ENCODE results near the gene PITPNM3.

PITPNM3 gene

DNA sequence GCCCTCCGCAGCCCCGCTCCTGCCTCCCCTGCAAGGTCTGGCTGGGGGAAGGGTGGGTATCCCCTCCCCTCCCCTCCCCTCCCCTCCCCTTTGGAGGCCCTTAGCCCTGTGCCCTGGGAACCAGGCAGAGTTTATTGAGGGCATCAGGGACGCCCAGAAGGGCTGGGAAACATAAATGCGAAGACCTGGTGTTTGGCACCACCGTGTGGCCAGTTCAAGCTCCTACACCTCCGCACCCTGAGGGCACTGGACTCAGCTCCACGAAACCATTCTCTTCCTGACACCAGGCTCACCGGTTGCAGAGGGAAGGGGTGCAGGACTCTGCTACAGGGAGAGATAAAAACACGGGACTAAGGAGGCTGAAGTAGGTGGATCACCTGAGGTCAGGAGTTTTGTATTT lies 120.4 kb downstream of the PITPNM3 start:
- peak; percentile 62 for DNase-seq

DNA sequence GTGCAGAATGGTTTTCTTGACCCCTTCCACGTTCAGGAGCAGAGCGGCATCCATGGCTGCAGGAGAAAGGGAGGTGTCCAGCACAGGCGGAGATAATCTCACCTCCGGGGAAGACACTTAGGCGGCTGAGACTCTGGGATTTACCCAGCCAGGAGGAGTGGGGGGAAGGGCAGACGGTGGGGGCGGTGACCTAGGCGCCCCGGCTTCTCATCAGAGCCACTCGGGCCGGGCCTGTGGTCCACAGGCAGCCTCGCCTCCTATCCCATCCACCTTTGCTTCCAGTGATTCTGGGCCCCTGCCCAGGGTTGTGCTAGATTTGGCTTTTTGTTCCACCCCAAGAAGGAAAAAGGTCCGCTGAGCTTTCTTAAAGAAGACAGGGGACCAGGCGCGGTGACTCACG lies 121.3 kb downstream of the PITPNM3 start, which contains the start of gene AIPL1:
AIPL1 (minus strand) TSS at position 71 of the 400 bp plus-strand sequence; CDS start at position 54, 17 bp downstream.
- no peak for DNase-seq

DNA sequence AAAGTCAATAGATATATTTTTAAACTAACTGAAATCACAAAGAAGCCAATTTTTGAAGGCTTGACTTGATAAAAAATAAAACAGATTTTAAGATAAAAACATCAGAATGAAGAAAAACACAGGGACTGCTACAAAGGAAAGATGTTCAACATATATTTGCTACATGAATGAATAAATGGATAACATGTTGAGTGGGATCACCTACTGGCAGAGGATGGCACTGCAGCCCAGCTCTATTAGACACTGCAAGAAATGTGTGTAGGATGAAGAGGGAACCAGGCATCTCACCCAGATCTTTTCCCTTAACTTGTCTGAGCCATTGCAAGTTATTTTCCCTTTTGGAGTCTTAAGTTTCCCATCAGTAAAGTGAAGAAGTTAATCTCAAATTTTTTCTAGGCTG lies 125.6 kb downstream of the PITPNM3 start:
- no peak for DNase-seq

DNA sequence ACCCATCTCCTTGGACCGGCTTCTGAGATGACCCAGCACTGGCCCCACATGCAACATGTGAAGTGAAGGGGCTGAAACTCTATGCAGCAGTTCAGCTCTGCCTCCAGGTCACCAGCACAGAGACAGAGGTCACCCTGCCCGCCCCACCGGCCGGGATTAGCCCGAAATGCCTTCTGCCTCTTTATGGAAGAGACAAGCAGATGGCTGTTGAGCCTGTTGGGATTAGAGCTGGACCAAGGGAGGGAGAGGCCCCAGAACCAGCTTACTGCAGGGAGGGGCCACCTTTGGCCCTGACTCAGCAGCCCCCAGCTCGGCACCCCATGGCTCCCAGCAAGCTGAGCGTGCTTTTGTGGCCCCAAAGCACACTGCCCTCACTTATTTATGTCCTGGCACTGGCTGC lies 127.1 kb downstream of the PITPNM3 start:
- DNase-seq: no peak

DNA sequence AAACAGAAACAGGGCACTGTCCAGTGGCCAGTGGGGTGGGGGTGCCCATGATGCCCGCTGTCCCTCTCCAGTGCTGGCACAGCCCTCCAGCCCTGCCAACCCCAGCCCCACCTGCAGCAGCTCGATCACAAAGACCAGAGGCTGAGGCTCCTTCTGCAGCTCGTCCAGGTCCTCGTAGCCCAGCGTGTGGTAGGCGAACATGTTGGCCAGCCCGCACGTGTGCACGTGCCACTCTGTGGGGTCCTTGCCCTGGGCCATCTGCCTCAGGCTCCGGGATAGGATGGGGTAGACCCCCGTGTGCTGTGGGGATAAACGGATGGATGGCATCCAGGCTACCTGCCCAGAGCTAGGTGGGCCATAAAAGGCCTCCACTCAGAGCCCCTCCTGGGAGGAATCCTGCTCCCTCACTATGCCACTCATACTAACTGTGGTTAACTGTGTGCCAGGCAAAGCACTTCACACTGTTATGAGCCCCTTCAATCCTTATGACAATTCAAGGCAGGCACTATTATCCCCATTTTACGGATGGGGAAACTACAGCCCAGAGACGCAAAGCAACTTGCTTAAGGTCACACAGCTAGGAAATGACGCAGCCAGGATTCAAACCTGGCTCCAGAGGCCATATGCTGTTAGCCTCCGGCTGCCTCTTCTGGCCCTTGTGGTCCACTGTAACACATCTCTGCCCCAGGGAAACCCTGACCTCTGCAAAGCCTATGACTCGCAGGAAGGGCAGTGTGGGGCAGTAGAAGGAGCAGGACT lies 128.0 kb downstream of the PITPNM3 start:
- no peak for DNase-seq

DNA sequence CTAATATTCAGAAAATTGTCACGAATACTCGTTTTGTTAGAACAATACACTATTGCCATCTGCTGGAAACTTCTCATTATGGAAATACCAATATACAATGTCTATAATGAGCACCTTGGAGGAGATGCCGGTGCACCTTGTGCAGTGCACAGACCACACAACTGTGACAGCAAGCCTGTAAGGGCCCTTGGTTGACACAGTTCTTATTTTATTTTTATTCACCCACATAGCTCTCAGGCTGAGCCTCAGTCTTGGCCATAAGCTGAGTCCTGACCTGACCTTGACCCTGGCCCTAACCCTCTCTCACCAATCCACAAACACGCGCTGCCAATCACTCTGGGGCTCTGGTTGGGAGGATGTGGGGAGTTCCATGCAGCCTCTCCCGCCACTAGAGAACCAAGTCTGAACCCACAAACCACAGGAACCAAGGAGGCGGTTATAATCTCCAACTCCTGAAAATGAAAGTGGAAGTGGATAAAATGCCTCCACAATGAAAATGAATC lies 129.0 kb downstream of the PITPNM3 start:
- DNase-seq: peak; percentile 24

DNA sequence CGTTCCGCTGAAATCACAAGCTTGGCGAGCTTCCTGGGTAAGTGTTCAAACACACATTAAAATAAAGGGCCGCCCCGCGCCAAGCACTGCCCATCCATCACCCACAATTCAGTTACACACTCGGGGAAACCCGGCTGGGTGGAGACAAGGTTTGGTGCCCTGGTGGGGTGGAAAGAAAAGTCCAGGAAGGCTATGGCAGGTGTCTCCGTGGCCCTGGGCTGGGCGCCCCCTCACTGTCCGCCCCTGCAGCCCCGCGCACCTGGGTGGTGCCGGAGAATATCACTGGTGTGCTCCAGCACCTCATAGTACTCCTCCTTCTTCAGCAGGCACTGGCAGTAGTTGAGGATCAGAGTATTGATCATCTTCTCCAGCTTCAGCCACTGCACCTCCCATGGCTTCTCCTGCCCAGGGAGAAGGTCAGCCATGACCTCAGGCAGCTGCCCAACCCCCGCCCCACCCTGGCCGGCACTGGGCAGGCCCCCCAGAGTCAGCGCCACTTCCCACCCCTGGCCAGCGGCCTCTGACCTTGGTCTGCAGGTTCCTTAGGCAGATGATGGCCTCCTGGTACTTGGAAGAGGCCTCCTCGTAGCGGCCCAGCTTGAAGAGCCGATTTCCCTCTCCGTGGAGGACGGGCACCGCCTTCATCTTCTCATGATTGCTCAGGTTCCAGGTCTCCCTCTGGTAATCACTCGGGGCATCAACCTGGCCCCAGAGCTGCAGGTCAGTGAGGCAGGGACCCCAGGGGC lies 129.8 kb downstream of the PITPNM3 start:
- DNase-seq: no peak

DNA sequence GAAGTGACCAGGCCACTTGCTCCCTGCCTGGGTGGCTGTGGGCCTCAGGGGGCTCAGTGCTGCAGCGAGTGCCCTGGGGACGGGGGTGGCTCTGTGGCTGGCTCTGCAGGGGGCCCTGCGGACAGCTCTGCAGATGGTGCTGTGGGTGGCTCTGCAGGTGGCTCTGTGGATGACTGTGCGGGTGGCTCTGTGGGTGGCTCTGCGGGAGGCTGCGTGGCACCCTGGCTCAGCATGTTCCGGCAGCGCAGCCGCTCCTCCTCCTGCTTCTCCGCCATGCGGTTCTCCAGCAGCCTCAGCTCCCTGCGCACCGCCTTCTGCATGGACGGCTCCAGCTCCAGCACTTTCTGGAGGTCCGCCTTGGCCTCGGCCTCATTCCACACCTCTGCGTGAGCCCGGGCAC lies 130.9 kb downstream of the PITPNM3 start:
- no peak for DNase-seq

DNA sequence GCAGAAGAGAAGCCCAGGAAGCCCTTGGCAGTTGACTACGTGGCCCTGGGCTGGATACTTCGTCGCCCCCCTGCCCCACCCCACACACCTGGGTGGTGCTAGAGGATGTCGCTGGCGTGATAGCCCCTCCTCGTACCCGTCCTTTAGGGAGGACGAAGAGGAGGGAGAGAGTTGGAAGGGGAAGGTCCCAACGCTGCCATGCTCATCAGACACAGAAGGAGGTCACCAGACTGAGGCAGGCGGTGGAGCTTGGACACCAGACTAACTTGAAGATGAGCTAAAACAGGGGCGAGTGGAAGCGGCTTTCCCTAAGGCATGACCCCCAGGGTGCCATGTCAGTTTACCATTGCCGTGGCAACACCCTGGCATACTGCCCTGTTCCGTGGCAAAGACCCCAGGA lies 132.4 kb downstream of the PITPNM3 start:
- DNase-seq: no peak

DNA sequence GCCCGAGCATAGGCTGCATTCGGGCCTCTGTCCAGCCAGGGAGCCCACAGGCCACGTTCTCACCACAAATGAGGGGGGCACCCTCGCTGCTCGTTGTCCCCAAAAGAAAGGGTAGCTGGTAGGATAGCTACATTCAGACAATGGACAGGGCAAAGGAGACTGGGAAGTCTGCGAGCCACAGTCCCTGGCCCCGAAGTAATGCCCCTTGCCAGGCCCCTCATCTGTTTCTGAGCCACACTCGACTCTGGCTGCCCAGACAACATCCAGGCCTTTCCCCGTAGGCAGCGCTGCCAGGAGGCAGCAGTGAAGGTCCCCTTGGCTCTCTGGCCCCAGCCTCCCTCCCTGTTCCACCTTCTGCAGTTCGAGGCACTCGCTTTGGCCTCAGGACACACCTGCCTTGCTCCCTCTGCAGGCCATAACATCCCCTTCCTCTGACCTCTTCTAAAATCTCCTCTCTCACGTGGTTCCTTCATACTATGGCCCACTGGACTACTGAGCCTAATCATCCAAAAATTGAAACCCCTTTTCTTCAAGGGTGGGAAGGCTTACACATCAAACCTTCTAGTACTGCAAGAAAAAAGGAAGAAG lies 133.6 kb downstream of the PITPNM3 start:
- no peak for DNase-seq

DNA sequence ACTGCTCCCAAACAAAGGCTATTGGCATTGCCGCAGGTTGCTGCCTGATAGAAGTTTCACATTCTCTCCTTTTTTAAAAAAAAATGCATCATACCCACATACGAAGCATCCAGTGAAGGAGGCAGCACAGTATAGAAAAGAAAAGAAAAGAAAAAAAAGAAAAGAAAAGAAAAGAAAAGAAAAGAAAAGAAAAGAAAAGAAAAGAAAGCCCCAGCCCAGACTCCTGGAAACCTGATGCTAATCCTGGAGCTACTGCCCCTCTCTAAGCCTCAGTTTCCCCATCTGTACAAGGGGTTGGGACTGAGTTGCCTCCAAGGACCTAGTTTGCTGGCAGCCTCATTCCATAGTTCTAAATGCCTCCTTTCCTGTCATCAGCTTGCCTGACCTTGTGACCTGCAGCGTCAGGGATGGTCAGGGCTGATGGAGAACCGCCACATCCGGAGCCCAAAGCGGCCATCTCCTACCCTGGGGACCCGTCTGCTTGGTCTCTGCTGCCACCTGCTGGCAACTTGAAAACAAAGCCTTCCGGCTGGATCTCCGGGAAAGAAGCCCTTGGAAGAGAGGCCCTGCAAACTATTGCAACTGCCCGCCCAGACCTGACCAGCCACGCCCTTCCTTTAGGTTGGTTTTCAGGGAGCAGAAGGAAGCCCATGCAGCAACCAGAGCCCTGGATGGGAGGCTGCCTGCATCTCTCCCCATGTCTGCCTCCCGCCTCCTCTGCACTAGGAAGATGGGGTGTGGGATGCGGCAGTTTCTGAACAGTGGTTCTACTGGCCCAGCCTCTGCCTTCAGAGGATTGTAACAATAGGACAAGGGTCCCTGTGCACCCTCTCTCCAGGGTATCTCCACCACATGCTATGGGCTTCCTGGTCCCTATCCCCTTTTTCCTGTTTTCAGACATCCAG lies 134.4 kb downstream of the PITPNM3 start:
- peak; percentile 72 for DNase-seq

DNA sequence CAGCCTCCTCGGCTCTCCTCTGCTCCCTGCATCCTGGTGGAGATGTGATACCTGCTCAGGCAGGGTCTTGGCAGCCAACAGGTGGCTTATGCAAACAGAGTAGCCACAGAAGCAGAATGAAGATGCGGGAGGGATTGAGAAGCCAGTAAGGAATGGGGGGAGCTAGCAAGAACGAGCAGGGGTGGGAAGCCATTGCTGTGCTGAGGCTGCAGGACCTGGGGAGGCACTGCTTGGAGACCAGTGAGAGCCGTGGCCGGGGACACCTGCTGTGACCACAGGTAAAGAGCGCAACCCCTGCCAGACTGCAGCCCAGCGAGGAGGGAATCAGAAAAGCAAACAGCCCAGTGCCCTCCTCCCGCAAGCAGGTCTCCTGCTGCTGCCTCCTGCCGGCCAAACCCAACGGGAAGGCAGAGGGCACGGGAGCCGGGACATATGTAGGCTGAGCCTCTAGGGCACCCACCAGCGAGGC lies 136.1 kb downstream of the PITPNM3 start:
- DNase-seq: peak; percentile 31

DNA sequence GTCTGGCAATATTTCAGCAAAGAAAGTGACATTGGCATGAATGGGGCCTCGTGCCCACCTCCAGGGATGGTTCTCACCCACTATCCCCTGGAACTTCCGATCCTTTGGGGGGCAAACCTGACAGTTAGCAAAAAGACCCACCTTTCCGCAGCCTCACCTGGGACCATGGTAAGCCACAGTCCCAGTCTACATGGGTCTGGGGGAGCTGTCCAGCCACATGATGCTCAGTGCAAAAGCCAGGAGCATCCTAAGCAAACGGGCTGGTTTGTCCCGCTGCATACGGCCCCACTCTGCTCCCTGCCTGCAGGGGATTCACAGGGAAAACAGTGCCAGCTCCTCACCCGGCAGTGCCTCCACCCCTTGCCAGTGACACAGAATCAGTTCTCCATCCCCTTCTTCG lies 140.7 kb downstream of the PITPNM3 start:
- no peak for DNase-seq

DNA sequence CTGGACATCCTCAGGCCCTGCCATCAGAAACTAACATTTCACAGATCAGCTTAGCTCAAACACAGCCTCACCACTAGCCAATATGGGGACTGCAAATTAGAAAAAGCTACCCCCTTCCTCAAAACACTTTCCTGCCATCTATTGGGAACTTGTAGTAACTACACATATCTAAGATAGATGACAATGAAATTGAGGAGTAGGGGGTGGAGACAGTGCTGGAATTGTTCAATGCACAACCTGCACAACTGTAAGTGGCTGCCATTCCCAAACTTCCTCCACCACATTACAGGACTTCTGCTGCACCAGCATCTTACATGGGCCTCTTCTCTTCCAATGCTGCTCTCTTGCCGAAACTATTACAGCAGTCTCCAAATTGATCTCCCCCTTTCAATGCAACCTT lies 143.3 kb downstream of the PITPNM3 start:
- DNase-seq: no peak

DNA sequence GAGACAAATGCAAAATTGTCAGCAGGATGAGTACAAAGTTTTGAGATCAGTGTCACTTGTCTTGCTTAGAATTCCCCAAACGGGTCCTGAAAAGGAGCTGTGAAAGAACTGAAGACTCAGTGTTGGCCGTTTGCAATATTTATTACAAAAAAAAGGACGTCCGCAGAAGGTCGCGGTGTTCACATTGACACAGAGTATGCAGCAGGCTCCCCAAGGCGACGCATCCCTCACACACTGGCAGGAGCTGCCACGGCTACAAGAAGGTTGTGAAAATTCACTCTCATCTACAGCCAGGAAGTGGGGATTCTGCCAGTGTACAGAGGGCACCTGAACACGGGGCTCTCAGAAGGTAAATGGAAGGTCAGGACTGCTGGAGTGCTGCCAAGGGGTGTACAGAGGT lies 147.6 kb downstream of the PITPNM3 start:
- DNase-seq: no peak

DNA sequence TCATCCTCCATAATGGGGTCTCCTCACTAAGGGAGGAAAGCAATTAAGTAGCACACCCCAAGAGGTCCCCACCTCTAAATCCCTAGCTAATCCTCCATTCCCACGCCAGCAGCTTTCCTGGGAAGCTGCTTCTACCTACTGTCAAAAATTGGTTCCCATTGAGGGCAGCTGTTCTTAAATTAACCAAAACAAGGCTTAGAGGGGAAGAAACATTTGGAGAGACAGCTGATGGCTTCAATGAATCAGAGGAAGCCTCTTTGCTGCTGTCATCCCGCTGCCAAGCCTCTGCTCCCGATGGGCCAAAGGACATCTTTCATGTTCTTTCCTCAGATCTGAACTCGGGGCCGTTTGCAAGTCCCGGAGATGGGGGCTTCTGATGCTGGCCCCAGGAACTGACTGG lies 148.1 kb downstream of the PITPNM3 start:
- no peak for DNase-seq

DNA sequence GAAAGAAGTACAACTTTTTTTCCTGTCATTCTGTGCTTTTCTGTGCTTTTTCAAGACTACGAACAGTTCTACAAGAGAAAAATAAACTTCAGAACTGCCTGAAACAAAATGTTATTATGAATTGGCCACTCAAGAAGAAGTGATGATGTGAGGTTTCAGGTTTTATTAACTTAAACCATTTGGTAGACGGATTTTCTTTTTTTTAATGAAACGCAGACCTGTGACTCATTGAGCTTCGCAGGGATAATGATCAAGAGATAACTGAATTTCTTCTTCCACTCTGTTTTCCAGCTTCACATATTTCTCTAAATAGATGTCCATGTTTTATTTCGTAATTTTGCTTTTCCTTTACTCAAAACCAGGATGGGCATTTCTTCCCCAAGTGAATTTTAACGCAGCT lies 154.1 kb downstream of the PITPNM3 start:
- no peak for DNase-seq

Measured in activated naive CD4-positive, alpha-beta T cell treated with anti-CD3 and anti-CD28 coated beads, Interleukin-2, amount 50 U/mL, for 16 hours (primary cell).